ENCODE results near the gene SCAF4.
A peak's percentile ranks its signal among the peaks of the same experiment; 100 is the strongest.

SCAF4 gene

DNA sequence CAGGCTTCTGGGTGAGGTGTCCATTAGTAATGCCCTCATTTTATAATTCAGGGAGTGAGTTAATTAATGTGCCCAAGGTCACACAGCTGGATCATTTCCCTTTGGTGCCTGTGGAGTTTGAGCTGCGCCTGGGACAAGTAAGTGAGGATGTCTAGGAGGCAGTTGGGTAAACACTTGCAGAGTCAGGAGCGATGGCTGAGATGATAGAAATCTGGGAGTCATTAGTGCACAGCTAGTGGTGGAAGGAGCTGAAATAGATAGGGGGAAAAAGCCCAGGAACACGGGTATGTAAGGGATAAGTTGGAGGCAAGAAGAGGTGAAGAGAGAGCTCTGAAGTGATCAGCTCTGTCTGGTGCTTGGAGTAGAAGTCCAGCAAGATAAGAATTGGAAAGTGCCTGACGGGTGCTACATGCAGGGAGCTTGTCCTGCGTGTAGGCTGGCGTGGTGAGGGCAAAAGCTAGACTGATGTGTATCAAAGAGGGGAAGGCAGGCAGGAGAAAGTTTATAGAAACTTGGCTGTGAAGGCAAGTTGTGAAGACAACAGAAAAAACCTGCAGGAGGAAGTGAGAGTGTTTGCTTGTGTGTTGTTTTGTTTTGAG, 1.7 kb upstream of the SCAF4 start:
- Mint-ChIP-seq H3K36me3 (ENCODE audit: low read depth) (no peaks in the 10 kb centered on the region), H3K27ac (no peak overlapping the region), H3K9me3 (no peaks in the 10 kb centered on the region), H3K4me3 (no peak overlapping the region), H3K27me3 (ENCODE audit: low read depth) (peaks cover 8% of the 10 kb centered on the region), H3K4me1 (peaks cover 17% of the 10 kb centered on the region)
- TF ChIP-seq, protein P1, sequence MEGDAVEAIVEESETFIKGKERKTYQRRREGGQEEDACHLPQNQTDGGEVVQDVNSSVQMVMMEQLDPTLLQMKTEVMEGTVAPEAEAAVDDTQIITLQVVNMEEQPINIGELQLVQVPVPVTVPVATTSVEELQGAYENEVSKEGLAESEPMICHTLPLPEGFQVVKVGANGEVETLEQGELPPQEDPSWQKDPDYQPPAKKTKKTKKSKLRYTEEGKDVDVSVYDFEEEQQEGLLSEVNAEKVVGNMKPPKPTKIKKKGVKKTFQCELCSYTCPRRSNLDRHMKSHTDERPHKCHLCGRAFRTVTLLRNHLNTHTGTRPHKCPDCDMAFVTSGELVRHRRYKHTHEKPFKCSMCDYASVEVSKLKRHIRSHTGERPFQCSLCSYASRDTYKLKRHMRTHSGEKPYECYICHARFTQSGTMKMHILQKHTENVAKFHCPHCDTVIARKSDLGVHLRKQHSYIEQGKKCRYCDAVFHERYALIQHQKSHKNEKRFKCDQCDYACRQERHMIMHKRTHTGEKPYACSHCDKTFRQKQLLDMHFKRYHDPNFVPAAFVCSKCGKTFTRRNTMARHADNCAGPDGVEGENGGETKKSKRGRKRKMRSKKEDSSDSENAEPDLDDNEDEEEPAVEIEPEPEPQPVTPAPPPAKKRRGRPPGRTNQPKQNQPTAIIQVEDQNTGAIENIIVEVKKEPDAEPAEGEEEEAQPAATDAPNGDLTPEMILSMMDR (IDR thresholded peaks at IDR 0.05; ENCODE audit: unreplicated experiment in 3 of 3) = no peak

DNA sequence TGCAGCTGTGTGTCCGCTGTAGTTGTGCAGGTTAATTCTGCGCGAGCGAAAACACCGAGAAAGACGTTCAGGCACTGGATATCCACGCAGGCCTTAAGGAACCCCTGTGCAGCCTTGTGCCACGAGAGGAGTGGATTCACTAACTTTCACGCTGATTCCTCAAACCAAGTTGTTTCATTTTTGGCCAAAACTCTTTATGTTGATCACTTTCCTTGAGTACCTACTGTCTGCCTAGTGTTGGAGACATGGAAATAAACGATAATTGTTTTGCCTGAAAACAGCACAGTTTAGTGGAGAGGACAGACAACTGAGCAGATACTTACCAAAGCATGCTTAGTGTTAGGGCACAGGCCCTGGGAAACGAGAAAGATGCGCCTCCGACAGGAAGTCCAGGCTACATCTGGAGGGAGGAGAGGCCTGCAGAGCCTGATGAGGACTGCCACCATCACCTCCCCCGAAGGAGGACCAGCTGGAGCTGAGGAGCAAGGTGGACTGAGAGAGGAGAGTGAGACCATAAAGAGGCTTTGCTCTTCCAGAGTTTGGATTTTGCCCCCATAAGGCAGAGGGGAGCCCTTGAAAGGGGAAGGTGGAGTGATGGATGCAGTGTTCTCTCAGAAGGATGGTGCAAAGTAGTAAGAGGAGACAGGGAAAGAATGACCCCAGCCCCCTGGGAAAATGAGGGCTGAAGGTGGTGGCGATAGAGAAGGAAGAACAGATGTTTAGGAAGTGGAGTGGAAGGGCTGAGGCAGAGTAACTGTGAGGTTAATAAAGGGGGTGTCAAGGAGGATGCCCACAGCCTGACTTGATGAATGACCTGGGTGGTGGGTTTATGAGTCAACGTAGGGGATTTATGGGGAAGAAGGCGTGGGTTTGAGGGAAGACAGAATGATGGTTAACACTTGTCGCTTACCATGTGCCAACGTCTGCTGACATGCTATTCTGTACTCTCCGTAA, 956 bp upstream of the SCAF4 start:
- Mint-ChIP-seq H3K27me3 (ENCODE audit: low read depth) (peaks cover 8% of the 10 kb centered on the region), H3K4me1 (peaks cover 17% of the 10 kb centered on the region), H3K4me3 (no peak overlapping the region), H3K9me3 (no peaks in the 10 kb centered on the region), H3K27ac (no peak overlapping the region), H3K36me3 (ENCODE audit: low read depth) (no peaks in the 10 kb centered on the region)
- TF ChIP-seq, protein P1 (IDR thresholded peaks at IDR 0.05; ENCODE audit: unreplicated experiment in 3 of 3) = no peak

DNA sequence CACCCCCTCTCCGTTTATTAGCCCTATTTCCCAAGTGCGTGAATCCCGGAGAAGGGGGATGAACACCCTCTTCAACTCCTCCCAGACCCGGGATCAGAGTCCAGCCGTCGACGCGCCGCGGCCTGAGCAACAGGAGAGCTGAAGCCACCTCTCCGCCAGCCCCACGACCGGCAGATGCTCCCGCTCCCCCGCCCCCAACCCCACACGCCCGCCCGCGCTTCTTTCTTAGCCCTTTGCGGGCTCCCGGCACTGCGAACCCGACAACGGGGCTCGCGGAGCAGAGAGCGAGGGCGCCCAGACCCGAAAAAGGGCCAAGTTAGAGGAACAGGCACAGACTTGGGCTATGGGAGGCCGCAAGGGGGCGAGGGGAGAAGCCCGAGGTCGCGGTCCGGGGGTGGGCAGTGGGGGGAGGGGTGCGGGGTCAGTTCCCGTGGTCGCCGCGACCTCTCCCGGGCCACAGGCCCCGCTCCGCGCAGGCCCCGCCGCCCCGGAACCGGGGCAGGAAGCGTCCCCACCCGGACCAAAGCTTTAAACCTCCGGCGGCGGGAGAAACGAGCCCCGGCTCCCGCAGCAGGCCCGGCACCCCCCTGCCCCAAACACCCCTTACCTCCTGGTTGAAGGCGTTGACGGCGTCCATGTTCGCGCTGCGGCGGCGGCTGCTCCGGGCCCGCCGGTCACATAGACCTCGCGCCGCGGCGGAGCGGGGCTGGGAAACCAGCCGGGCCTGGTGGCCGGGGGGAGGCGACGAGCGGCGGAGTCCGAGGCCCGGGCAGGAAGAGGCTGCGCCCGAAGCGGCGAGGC, 662 bp downstream of the SCAF4 start:
- Mint-ChIP-seq H3K36me3 (ENCODE audit: low read depth) (peaks cover 3% of the 10 kb centered on the region), H3K27ac (peak overlapping the region; percentile 69 to 97 (median 94)), H3K27me3 (ENCODE audit: low read depth) (peaks cover 8% of the 10 kb centered on the region), H3K4me3 (peak overlapping the region; percentile 88 to 95 (median 95)), H3K4me1 (peaks cover 17% of the 10 kb centered on the region), H3K9me3 (no peaks in the 10 kb centered on the region)
- TF ChIP-seq, protein P1 (IDR thresholded peaks at IDR 0.05; ENCODE audit: unreplicated experiment in 3 of 3) = peak in 1 of 3 experiments; percentile 31

DNA sequence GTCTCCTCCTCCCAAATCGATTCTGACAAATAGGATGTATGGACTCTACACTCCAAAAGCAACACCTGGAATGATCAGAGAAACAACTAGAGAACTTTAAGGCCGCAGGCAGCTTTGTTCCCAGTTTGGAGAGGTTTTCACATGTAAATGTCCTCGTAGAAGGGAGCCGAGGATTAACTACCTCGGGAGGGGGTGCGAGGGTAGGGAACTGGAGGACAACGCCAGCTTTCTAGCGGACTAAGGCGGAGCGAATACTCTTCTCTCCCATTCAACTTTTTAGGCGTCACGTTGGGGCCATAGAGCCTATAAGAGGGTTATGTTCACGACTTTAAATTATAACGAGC, 1.2 kb downstream of the SCAF4 start:
- TF ChIP-seq, protein P1 (IDR thresholded peaks at IDR 0.05; ENCODE audit: unreplicated experiment in 3 of 3) = no peak
- Mint-ChIP-seq H3K36me3 (ENCODE audit: low read depth) (peaks cover 3% of the 10 kb centered on the region), H3K27me3 (ENCODE audit: low read depth) (peaks cover 8% of the 10 kb centered on the region), H3K4me3 (peak overlapping the region; percentile 88 to 95 (median 95)), H3K4me1 (peaks cover 17% of the 10 kb centered on the region), H3K27ac (peak overlapping the region; percentile 69 to 97 (median 94)), H3K9me3 (no peaks in the 10 kb centered on the region)

DNA sequence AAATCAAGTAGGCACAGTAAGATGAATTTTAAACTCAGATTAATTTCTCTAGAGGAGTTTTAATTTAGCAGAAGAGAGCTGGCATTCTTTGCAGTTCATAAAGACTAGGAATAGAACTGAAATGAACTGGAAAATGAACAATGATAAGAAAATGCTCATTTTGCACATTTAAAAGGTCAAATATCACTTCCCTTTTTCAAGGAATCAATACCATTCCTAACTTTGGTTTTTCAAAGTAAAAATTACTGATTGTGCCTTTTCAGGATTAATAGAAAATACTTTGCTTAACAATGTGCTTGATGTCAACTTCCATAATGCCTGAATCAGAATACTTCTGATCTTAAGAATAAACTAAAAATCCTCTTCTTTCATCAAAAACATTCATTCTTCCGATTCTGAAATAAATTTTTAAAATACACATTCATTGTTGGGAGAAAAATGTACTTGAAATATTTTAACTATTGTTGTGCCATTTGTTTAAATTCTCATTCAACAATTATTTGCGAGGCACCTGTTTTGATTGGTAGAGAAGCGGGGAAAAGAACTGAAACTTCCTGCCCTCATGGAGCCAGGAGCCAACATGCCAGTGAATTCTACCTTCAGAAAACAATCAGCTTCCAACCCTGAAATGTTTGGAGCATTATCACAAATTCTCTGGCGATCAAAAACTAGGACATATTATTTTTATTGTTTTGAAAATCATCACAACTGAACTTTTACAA, 2.1 kb downstream of the SCAF4 start:
- H3K36me3 Mint-ChIP-seq (ENCODE audit: low read depth) = peaks cover 10% of the 10 kb centered on the region

More for the DNA sequence above, 2.1 kb downstream of the SCAF4 start:
- Mint-ChIP-seq H3K4me1 (peaks cover 15% of the 10 kb centered on the region), H3K4me3 (peak overlapping the region; percentile 88 to 95 (median 95)), H3K27ac (no peak overlapping the region), H3K27me3 (ENCODE audit: low read depth) (peaks cover under 1% of the 10 kb centered on the region), H3K9me3 (no peaks in the 10 kb centered on the region)
- TF ChIP-seq, protein P1 (IDR thresholded peaks at IDR 0.05; ENCODE audit: unreplicated experiment in 3 of 3) = no peak

Measured in nephron (organoid).